WTC11 (cell line): ENCODE results near the gene GAGE12F.
"Not testable (repeated sequence)": the region's sequence is repeated elsewhere in the genome, so short reads cannot be mapped to it uniquely, and the experiment has no call there.

Source experiments
- ETV6 ChIP-seq: sonication (generic); formaldehyde crosslinking; IDR thresholded peaks from 2 replicates; pipeline ENCODE4 v1.8.1; 2022; ENCODE audit warnings: mild to moderate bottlenecking, missing genetic modification reagents
- NFE2L1 ChIP-seq: sonication (generic); formaldehyde crosslinking; IDR thresholded peaks from 2 replicates; pipeline ENCODE4 v1.8.1; 2023; ENCODE audit warnings: missing genetic modification reagents
- TF ChIP-seq, protein P1 (sequence below): fragments of 200-600 bp; IDR thresholded peaks from 2 replicates; pipeline ENCODE4 v1.8.0; 2022; ENCODE audit warnings: antibody characterized with exemption

DNA sequence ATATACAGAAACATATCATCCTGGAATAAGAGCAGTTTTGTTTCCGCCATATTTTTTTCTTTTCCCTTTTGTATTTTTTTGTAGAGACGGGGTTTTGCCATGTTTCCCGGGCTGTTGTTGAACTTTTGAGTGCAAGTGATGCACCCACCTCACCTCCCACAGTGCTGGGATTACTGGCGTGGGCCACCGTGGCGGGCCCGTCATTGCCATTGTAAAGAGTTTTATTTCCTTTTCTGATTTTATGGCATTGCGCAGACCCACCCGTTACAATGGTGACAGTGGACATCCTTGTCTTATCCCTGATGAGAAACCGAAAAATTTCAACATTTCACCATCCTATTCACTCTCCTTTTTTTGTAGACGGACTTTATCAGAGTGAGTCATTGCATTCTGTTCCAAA is 8.1 kb downstream of the GAGE12F start:
- TF ChIP-seq NFE2L1, ETV6 (CRISPR knock-in tag): not testable (repeated sequence)
- TF ChIP-seq, protein P1, sequence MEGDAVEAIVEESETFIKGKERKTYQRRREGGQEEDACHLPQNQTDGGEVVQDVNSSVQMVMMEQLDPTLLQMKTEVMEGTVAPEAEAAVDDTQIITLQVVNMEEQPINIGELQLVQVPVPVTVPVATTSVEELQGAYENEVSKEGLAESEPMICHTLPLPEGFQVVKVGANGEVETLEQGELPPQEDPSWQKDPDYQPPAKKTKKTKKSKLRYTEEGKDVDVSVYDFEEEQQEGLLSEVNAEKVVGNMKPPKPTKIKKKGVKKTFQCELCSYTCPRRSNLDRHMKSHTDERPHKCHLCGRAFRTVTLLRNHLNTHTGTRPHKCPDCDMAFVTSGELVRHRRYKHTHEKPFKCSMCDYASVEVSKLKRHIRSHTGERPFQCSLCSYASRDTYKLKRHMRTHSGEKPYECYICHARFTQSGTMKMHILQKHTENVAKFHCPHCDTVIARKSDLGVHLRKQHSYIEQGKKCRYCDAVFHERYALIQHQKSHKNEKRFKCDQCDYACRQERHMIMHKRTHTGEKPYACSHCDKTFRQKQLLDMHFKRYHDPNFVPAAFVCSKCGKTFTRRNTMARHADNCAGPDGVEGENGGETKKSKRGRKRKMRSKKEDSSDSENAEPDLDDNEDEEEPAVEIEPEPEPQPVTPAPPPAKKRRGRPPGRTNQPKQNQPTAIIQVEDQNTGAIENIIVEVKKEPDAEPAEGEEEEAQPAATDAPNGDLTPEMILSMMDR: not testable (repeated sequence)
